Epithelial cell of esophagus (primary cell): ENCODE results near the gene MAP3K12.
A peak's percentile ranks its signal among the peaks of the same experiment; 100 is the strongest.

Experiments used
- DNase-seq: peaks from one replicate; pipeline ENCODE4 v3.0.0; 2010; ENCODE audit warnings: low read depth
- H3K4me3 ChIP-seq: 2 replicates; pipeline ENCODE4 v1.5.1; 2011; ENCODE audit warnings: mild to moderate bottlenecking, low read length, control low read depth
- CTCF ChIP-seq: IDR thresholded peaks from 2 replicates; pipeline ENCODE4 v1.5.1; 2011; ENCODE audit warnings: low read depth, mild to moderate bottlenecking, low read length, control low read depth, inconsistent platforms; ENCODE audit not compliant: insufficient read depth; ENCODE audit errors: missing control alignments

MAP3K12 gene

GRCh38 chr12:53510181-53510812 is 11.0 kb upstream of the MAP3K12 start:
- no peak overlapping the region for H3K4me3 ChIP-seq
- no peak for DNase-seq
- TF ChIP-seq CTCF = no peak

- DNase-seq = peak; percentile 75
- no peak overlapping the region for H3K4me3 ChIP-seq
- peak; percentile 97 for TF ChIP-seq CTCF
Measured at GRCh38 chr12:53508534-53509170, 9.4 kb upstream of the MAP3K12 start.

- no peak for DNase-seq
- no peak for TF ChIP-seq CTCF
- no peak overlapping the region for H3K4me3 ChIP-seq
Measured at GRCh38 chr12:53507603-53507885, 8.3 kb upstream of the MAP3K12 start.

- DNase-seq = no peak
Measured at GRCh38 chr12:53506881-53507602, 7.8 kb upstream of the MAP3K12 start, which contains the start of gene NPFF. Gene NPFF (minus strand): TSS chr12:53507484. CDS start chr12:53507474, 10 bp downstream.

GRCh38 chr12:53506450-53506785 is 7.2 kb upstream of the MAP3K12 start:
- H3K4me3 ChIP-seq = no peak overlapping the region
- TF ChIP-seq CTCF = no peak
- DNase-seq = no peak

More at GRCh38 chr12:53506881-53507602, 7.8 kb upstream of the MAP3K12 start, which contains the start of gene NPFF:
- TF ChIP-seq CTCF = no peak
- H3K4me3 ChIP-seq = no peak within 1 kb of the TSS

- no peak overlapping the region for H3K4me3 ChIP-seq
- DNase-seq = no peak
- no peak for TF ChIP-seq CTCF
Measured at GRCh38 chr12:53505555-53506449, 6.5 kb upstream of the MAP3K12 start.
